Right cardiac atrium (tissue), 5 donors: ENCODE measurements around the gene WNT7B. TPM values are rescaled to one million over a fixed set of nuclear protein-coding genes. Genes with fewer than 3 reads are reported as not detected.

ENCODE experiments used
- ATAC-seq, 2 donors: fragments of 200-7000 bp; cut with Tn5 transposase; one replicate each; pipeline versions ENCODE4 v1.8.0 to v1.9.1; 2020; ENCODE audit warnings: moderate library complexity in 2 of 2, mild to moderate bottlenecking in 1 of 2
- DNase-seq, 3 donors: peaks; one replicate each; pipeline ENCODE4 v3.0.0-alpha.2; 2020
- H3K27ac ChIP-seq: one replicate; pipeline ENCODE4 v1.5.1; 2013; ENCODE audit warnings: mild to moderate bottlenecking, low read length, control low read depth, moderate library complexity
- H3K27me3 ChIP-seq: one replicate; pipeline ENCODE4 v1.6.1; 2013; ENCODE audit not compliant: control insufficient read depth, insufficient read depth
- H3K4me1 ChIP-seq: one replicate; pipeline ENCODE4 v1.6.1; 2013; ENCODE audit warnings: low read length; ENCODE audit not compliant: control insufficient read depth, insufficient read depth
- H3K4me3 ChIP-seq: one replicate; pipeline ENCODE4 v1.5.1; 2013; ENCODE audit warnings: low read length, control low read depth
- H3K9me3 ChIP-seq: one replicate; pipeline ENCODE4 v1.6.1; 2013; ENCODE audit warnings: low read length; ENCODE audit not compliant: control insufficient read depth
- WGBS: extraction: QIAGEN DNeasy Blood & Tissue Kit; methylation state at CpG from one replicate; pipeline ENCODE4 v1.1.7; 2013; 5-methylcytosine and 5-hydroxymethylcytosine counted together
- intact Hi-C, 4 donors: fragments of 100-400 bp; cut with DNase I; formaldehyde crosslinking; loops; one replicate each; pipeline versions ENCODE4 v1.11.0 to v1.14.0; 2022 to 2023
- polyA plus RNA-seq: library from polyadenylated mRNA; stranded (reverse); fragments of 200-250 nt; gene quantifications from one replicate; pipeline ENCODE4 v1.2.3, GENCODE V29; 2013
- total RNA-seq, 4 donors: library from RNA; stranded (reverse); fragmentation: NEBNext Ultra II Directional; extraction: Animal tissue kit (Norgen Biotek cat#: 25700); gene quantifications; one replicate each; pipeline ENCODE4 v1.2.1, GENCODE V29; 2021
- donor health status: healthy with polysubstance abuse.
- donor health status: DM: no; HTN: yes; CAD: no.
- donor health status: DM: no; HTN: no; CAD: no.
- donor health status: DM: no; HTN: yes; CAD: no; lungs with severe emphysema.
- donor health status: DM: yes; HTN: yes; CAD: no.

The WNT7B gene
- total and polyA plus RNA-seq, 5 donors = not detected

DNA sequence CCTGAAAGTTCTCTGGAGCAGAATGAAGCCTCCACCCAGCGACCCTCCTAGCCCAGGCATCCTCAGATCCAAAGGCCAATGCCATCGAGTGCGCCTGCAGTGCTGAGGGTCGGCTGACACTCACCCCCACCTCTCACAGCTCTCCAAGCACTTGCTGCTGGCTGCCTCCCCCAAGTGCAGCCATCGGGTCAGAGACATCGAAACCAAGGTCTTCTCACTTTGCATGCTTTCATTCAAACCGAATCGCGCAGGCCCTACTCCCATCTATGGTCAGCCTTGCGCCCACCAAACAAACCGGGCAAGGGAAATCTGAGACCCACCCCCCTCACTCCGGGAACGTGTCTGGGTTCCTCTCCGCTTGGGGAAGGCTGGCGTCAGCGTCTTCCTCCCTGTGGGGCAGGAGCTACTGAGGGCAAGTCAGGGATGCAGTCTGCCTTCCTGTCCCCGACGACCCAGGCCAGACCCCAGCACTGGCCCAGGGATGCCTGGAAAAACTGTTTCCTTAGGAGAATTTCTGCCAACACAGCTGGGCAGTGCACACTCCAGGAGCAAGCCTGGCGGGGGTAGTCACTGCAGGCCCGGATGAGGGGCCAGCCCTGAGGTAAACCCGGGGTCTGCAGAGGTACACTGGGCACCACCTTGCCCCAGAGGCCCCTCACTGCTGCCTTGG lies 7.0 kb downstream of the WNT7B start:
- WGBS = 46% methylated on average over 21 of the region's 21 CpGs
- no peak overlapping the region for H3K27ac ChIP-seq
- H3K4me3 ChIP-seq = no peak overlapping the region
- ATAC-seq (no peak), DNase-seq (no peak)
- H3K9me3 ChIP-seq = no peaks in the 10 kb centered on the region
- no peaks in the 10 kb centered on the region for H3K4me1 ChIP-seq
- no peaks in the 10 kb centered on the region for H3K27me3 ChIP-seq
- intact Hi-C loops = no loop called here

- no peaks in the 10 kb centered on the region for H3K4me1 ChIP-seq
- H3K27me3 ChIP-seq = no peaks in the 10 kb centered on the region
- intact Hi-C loops = no loop called here
- no peak overlapping the region for H3K27ac ChIP-seq
- DNase-seq (no peak), ATAC-seq (no peak)
- 71% methylated on average over 11 of the region's 11 CpGs for WGBS
- no peak overlapping the region for H3K4me3 ChIP-seq
- no peaks in the 10 kb centered on the region for H3K9me3 ChIP-seq
Measured at GRCh38 chr22:45969414-45969799, 7.6 kb downstream of the WNT7B start.

DNA sequence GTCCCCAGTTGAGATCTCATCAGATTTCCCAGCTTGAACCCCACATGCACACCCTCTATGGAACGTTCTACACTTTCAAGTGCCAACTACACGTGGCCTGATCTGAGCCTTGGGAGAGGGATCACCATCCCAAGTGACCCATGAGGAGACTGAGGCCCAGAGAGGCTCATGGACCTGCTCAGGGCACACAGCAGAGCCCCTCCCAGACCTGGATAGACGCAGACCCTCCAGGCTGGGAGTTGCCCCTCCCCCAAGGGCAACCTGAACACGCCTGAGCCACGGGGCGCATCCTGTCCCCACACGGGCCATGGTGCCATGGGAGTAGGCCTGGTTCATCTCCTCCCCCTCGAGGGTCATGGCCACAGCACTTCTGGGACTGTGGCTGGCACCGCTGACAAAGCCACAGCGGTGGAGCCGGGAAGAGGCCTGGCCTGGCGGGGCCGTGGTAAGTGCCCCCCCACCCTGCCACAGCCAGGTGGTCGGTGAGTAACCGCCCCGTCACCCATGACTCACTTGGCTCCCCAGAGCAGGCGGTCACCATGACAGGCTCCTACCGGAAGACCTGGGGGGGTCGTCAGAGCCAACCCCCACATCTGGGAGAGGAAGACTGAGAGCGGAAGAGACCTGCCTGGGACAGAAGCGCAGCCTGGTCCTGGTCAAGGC lies 8.1 kb downstream of the WNT7B start:
- no peak for ATAC-seq
- Histone ChIP-seq H3K4me1 (no peaks in the 10 kb centered on the region), H3K9me3 (no peaks in the 10 kb centered on the region), H3K4me3 (no peak overlapping the region), H3K27ac (no peak overlapping the region), H3K27me3 (no peaks in the 10 kb centered on the region)
- WGBS = 81% methylated on average over 21 of the region's 21 CpGs
- intact Hi-C loops = no loop called here
- DNase-seq = no peak

- H3K9me3 ChIP-seq = no peaks in the 10 kb centered on the region
- H3K4me1 ChIP-seq = no peaks in the 10 kb centered on the region
- intact Hi-C loops = no loop called here
- H3K4me3 ChIP-seq = no peak overlapping the region
- ATAC-seq = no peak
- DNase-seq = no peak
- no peak overlapping the region for H3K27ac ChIP-seq
- H3K27me3 ChIP-seq = no peaks in the 10 kb centered on the region
- WGBS = 93% methylated on average over 10 of the region's 10 CpGs
Measured at GRCh38 chr22:45968003-45968650, 8.8 kb downstream of the WNT7B start.

DNA sequence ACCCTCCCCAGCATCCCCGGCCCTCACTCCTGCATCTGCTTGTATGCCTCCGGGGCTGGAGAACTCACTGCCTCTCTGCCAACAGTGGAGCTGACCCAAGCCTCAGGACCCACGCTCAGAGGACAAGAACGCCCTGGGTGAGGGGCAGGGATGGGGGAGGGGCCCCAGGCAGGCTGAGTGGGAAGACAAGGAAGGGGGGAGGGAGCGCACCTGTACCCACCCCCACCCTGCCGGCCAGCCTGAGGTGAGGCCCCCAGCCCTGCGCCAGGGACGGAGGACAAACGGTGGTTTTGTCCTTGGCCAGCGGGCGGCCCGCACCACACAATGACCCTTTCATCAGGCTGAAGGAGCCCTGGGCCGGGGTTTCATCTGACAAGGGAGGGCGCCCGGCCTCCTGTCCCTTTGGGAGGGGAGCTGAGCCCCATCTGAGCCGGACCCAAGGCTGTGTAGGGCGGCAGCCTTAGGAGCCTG lies 10.0 kb downstream of the WNT7B start:
- H3K4me1 ChIP-seq = no peaks in the 10 kb centered on the region
- ATAC-seq (no peak), DNase-seq (no peak)
- no peaks in the 10 kb centered on the region for H3K9me3 ChIP-seq
- WGBS = 61% methylated on average over 17 of the region's 17 CpGs
- no peak overlapping the region for H3K4me3 ChIP-seq
- H3K27ac ChIP-seq = no peak overlapping the region
- H3K27me3 ChIP-seq = no peaks in the 10 kb centered on the region
- intact Hi-C loops = no loop called here

- WGBS = 55% methylated on average over 19 of the region's 19 CpGs
- Histone ChIP-seq H3K27me3 (no peaks in the 10 kb centered on the region), H3K4me3 (no peak overlapping the region), H3K9me3 (no peaks in the 10 kb centered on the region), H3K4me1 (no peaks in the 10 kb centered on the region), H3K27ac (no peak overlapping the region)
- DNase-seq (no peak), ATAC-seq (no peak)
- intact Hi-C loops = no loop called here
Measured at GRCh38 chr22:45966320-45966894, 10.6 kb downstream of the WNT7B start.

GRCh38 chr22:45965563-45965962 lies 11.4 kb downstream of the WNT7B start:
- no peak overlapping the region for H3K4me3 ChIP-seq
- WGBS = 75% methylated on average over 11 of the region's 11 CpGs
- DNase-seq = no peak
- intact Hi-C loops = no loop called here
- no peaks in the 10 kb centered on the region for H3K27me3 ChIP-seq
- H3K9me3 ChIP-seq = no peaks in the 10 kb centered on the region
- no peak overlapping the region for H3K27ac ChIP-seq
- no peak for ATAC-seq
- no peaks in the 10 kb centered on the region for H3K4me1 ChIP-seq

- Histone ChIP-seq H3K27me3 (no peaks in the 10 kb centered on the region), H3K4me3 (no peak overlapping the region), H3K9me3 (no peaks in the 10 kb centered on the region), H3K27ac (no peak overlapping the region), H3K4me1 (no peaks in the 10 kb centered on the region)
- ATAC-seq (no peak), DNase-seq (no peak)
- WGBS = 67% methylated on average over 12 of the region's 12 CpGs
- intact Hi-C loops = no loop called here
Measured at GRCh38 chr22:45964926-45965527, 11.9 kb downstream of the WNT7B start.

- WGBS = 86% methylated on average over 12 of the region's 12 CpGs
- intact Hi-C loops = no loop called here
- H3K27me3 ChIP-seq = no peaks in the 10 kb centered on the region
Measured at GRCh38 chr22:45964372-45964771, 12.6 kb downstream of the WNT7B start.

GRCh38 chr22:45963821-45964220 lies 13.1 kb downstream of the WNT7B start:
- Histone ChIP-seq H3K9me3 (no peaks in the 10 kb centered on the region), H3K27me3 (no peaks in the 10 kb centered on the region), H3K4me3 (no peak overlapping the region), H3K4me1 (no peaks in the 10 kb centered on the region), H3K27ac (no peak overlapping the region)
- DNase-seq (no peak), ATAC-seq (no peak)
- WGBS = 83% methylated on average over 7 of the region's 7 CpGs
- intact Hi-C loops = no loop called here

More at GRCh38 chr22:45964372-45964771, 12.6 kb downstream of the WNT7B start:
- DNase-seq (no peak), ATAC-seq (no peak)
- Histone ChIP-seq H3K4me1 (no peaks in the 10 kb centered on the region), H3K9me3 (no peaks in the 10 kb centered on the region), H3K4me3 (no peak overlapping the region), H3K27ac (no peak overlapping the region)
